Naive thymus-derived CD4-positive, alpha-beta T cell (primary cell): ENCODE measurements around the gene GARS1. TPM values are rescaled to one million over a fixed set of nuclear protein-coding genes. Genes with fewer than 3 reads are reported as not detected.
"Not testable (repeated sequence)": the region's sequence is repeated elsewhere in the genome, so short reads cannot be mapped to it uniquely, and the experiment has no call there.

Experiments
- ATAC-seq: fragments of 150-1000 bp; cut with Tn5 transposase; 2 replicates; pipeline ENCODE4 v1.10.0; 2021; ENCODE audit warnings: mild to moderate bottlenecking, moderate library complexity
- CTCF ChIA-PET: fragments of 350-600 bp; sonication (Branson Sonifier 250); formaldehyde crosslinking; loops from one replicate; lab custom pipeline; 2021; ENCODE audit warnings: antibody characterized with exemption; lab: Charles Lee
- POLR2A ChIA-PET: fragments of 350-600 bp; sonication (Branson Sonifier 250); formaldehyde crosslinking; loops from one replicate; lab custom pipeline; 2021; ENCODE audit warnings: antibody characterized with exemption, inconsistent platforms; lab: Charles Lee
- DNase-seq, 9 donors: peaks; one replicate each; pipeline versions ENCODE4 v3.0.0 to v3.0.0-alpha.2; 2020 to 2022; ENCODE audit warnings: mixed read lengths in 1 of 9
- H3K27ac ChIP-seq: one replicate; pipeline ENCODE4 v1.7.0; 2013; ENCODE audit warnings: mild to moderate bottlenecking, low read depth, low read length, moderate library complexity
- H3K27me3 ChIP-seq, 2 donors: one replicate each; pipeline ENCODE4 v1.7.0; 2013; ENCODE audit warnings: low read length in 2 of 2, mild to moderate bottlenecking in 2 of 2, moderate library complexity in 2 of 2; ENCODE audit not compliant: control insufficient read depth in 2 of 2, insufficient read depth in 2 of 2
- H3K36me3 ChIP-seq, 3 experiments: 1 replicate in 2 of 3; 2 replicates in 1 of 3; pipeline ENCODE4 v1.7.0; 2013; ENCODE audit warnings: low read length in 3 of 3, mild to moderate bottlenecking in 3 of 3, moderate library complexity in 1 of 3; ENCODE audit not compliant: insufficient read depth in 3 of 3, control insufficient read depth in 2 of 3
- H3K4me1 ChIP-seq, 2 donors: one replicate each; pipeline ENCODE4 v1.7.0; 2013; ENCODE audit warnings: low read length in 2 of 2, mild to moderate bottlenecking in 2 of 2, moderate library complexity in 1 of 2; ENCODE audit not compliant: control insufficient read depth in 2 of 2, insufficient read depth in 2 of 2
- H3K4me3 ChIP-seq: 2 replicates; pipeline ENCODE4 v1.7.0; 2013; ENCODE audit warnings: mild to moderate bottlenecking, low read length
- H3K9me3 ChIP-seq, 3 experiments: 1 replicate in 2 of 3; 2 replicates in 1 of 3; pipeline ENCODE4 v1.7.0; 2013; ENCODE audit warnings: low read length in 3 of 3; ENCODE audit not compliant: control insufficient read depth in 2 of 3
- H3K27ac Mint-ChIP-seq, 9 donors: one replicate each; pipeline ENCODE4 v1.8.0; 2020 to 2022; ENCODE audit warnings: mixed read lengths in 9 of 9, mild to moderate bottlenecking in 8 of 9, moderate library complexity in 5 of 9, inconsistent platforms in 2 of 9
- H3K27me3 Mint-ChIP-seq, 5 donors: one replicate each; pipeline ENCODE4 v1.8.0; 2021 to 2022; ENCODE audit warnings: mixed read lengths in 5 of 5, mild to moderate bottlenecking in 1 of 5
- H3K36me3 Mint-ChIP-seq, 5 donors: one replicate each; pipeline ENCODE4 v1.8.0; 2020 to 2022; ENCODE audit warnings: mixed read lengths in 5 of 5, mild to moderate bottlenecking in 3 of 5, inconsistent platforms in 1 of 5
- H3K4me1 Mint-ChIP-seq, 7 donors: one replicate each; pipeline ENCODE4 v1.8.0; 2020 to 2022; ENCODE audit warnings: mixed read lengths in 7 of 7, mild to moderate bottlenecking in 3 of 7, inconsistent platforms in 1 of 7
- H3K4me3 Mint-ChIP-seq, 10 donors: one replicate each; pipeline ENCODE4 v1.8.0; 2020 to 2022; ENCODE audit warnings: mild to moderate bottlenecking in 10 of 10, mixed read lengths in 10 of 10, moderate library complexity in 6 of 10, inconsistent platforms in 2 of 10
- H3K9me3 Mint-ChIP-seq, 11 donors: one replicate each; pipeline ENCODE4 v1.8.0; 2020 to 2022; ENCODE audit warnings: mixed read lengths in 11 of 11, mild to moderate bottlenecking in 4 of 11, inconsistent platforms in 1 of 11, moderate library complexity in 1 of 11
- intact Hi-C, 2 donors: fragments of 100-400 bp; cut with micrococcal nuclease; formaldehyde crosslinking; loops; one replicate each; pipeline ENCODE4 v1.15.1; 2023
- polyA plus RNA-seq, 2 donors: library from polyadenylated mRNA; unstranded; fragments of 300-500 nt; fragmentation: Illumina TruSeq; gene quantifications; one replicate each; pipeline ENCODE4 v1.2.3, GENCODE V29; 2021
- total RNA-seq, 6 experiments: library from RNA in 5 of 6; stranded (reverse) in 5 of 6; gene quantifications; 1 replicate in 5 of 6; 2 replicates in 1 of 6; pipeline ENCODE4 v1.2.3 and lab custom pipeline; 2021 to 2026

GARS1 gene
- total and polyA plus RNA-seq, 7 experiments from 2014 or later = 73.8 to 143 (median 75.9) TPM

- H3K9me3 Mint-ChIP-seq, POLR2A ChIA-PET, CTCF ChIA-PET, H3K27ac Mint-ChIP-seq, H3K4me3 Mint-ChIP-seq, intact Hi-C loops, DNase-seq, H3K4me3 ChIP-seq, H3K36me3 ChIP-seq, H3K27me3 Mint-ChIP-seq, H3K27me3 ChIP-seq, H3K4me1 Mint-ChIP-seq, ATAC-seq, H3K27ac ChIP-seq, H3K9me3 ChIP-seq, H3K4me1 ChIP-seq: not testable (repeated sequence)
- peaks cover 0 to 30% (median 14%) of the 10 kb centered on the region in 5 donors for H3K36me3 Mint-ChIP-seq
Observed at GRCh38 chr7:30642322-30642721, 47.6 kb downstream of the GARS1 start.

- no peaks in the 10 kb centered on the region for H3K27me3 Mint-ChIP-seq
- ChIA-PET POLR2A (no interaction called here), CTCF (interaction anchor here (0.5 to 0.6 kb wide), 2 partner anchors 126 to 292 kb away, joined by 3 to 4 read pairs; no protein-coding TSS in a partner anchor)
- intact Hi-C loops = no loop called here
- no peaks in the 10 kb centered on the region for H3K9me3 Mint-ChIP-seq
- H3K36me3 Mint-ChIP-seq = peaks cover 0 to 34% (median 14%) of the 10 kb centered on the region in 5 donors
- Histone ChIP-seq H3K4me3 (no peak overlapping the region), H3K4me1 (no peaks in the 10 kb centered on the region), H3K36me3 (peaks cover 0 to 9% (median 0%) of the 10 kb centered on the region in 3 experiments), H3K27ac (no peak overlapping the region), H3K9me3 (no peaks in the 10 kb centered on the region), H3K27me3 (no peaks in the 10 kb centered on the region)
- ATAC-seq (no peak), DNase-seq (no peak)
- H3K4me1 Mint-ChIP-seq = no peaks in the 10 kb centered on the region
- H3K4me3 Mint-ChIP-seq = no peak overlapping the region
- H3K27ac Mint-ChIP-seq = no peak overlapping the region
Observed at GRCh38 chr7:30642789-30643188, 48.1 kb downstream of the GARS1 start.

GRCh38 chr7:30644286-30644955 is 49.7 kb downstream of the GARS1 start:
- Mint-ChIP-seq H3K9me3 (peaks cover 0 to 1% (median 0%) of the 10 kb centered on the region in 11 donors), H3K4me3 (no peak overlapping the region), H3K27me3 (no peaks in the 10 kb centered on the region), H3K36me3 (peaks cover 0 to 30% (median 14%) of the 10 kb centered on the region in 5 donors), H3K4me1 (no peaks in the 10 kb centered on the region), H3K27ac (peak overlapping the region in 4 of 9 donors; percentile 28 to 65 (median 56))
- ChIA-PET POLR2A (interaction anchor here (0.6 kb wide), 1 partner anchor 95 kb away, joined by 4 read pairs; no protein-coding TSS in a partner anchor), CTCF (interaction anchor here (0.7 to 1.3 kb wide), 2 partner anchors 129 to 286 kb away, joined by 3 read pairs; no protein-coding TSS in a partner anchor)
- ATAC-seq (no peak), DNase-seq (no peak)
- Histone ChIP-seq H3K9me3 (no peaks in the 10 kb centered on the region), H3K36me3 (peaks cover 0 to 9% (median 0%) of the 10 kb centered on the region in 3 experiments), H3K27me3 (no peaks in the 10 kb centered on the region), H3K27ac (no peak overlapping the region), H3K4me1 (no peaks in the 10 kb centered on the region), H3K4me3 (no peak overlapping the region)
- intact Hi-C loops = no loop called here

- peaks cover 0 to 29% (median 15%) of the 10 kb centered on the region in 5 donors for H3K36me3 Mint-ChIP-seq
- peak overlapping the region in 1 of 9 donors; percentile 51 for H3K27ac Mint-ChIP-seq
- H3K4me3 Mint-ChIP-seq = no peak overlapping the region
- peaks cover 0 to 1% (median 0%) of the 10 kb centered on the region in 11 donors for H3K9me3 Mint-ChIP-seq
- DNase-seq (no peak), ATAC-seq (no peak)
- Histone ChIP-seq H3K36me3 (peaks cover 0 to 9% (median 0%) of the 10 kb centered on the region in 3 experiments), H3K4me1 (no peaks in the 10 kb centered on the region), H3K4me3 (no peak overlapping the region), H3K27me3 (no peaks in the 10 kb centered on the region), H3K27ac (no peak overlapping the region), H3K9me3 (no peaks in the 10 kb centered on the region)
- ChIA-PET CTCF (no interaction called here), POLR2A (no interaction called here)
- H3K4me1 Mint-ChIP-seq = no peaks in the 10 kb centered on the region
- H3K27me3 Mint-ChIP-seq = no peaks in the 10 kb centered on the region
- intact Hi-C loops = no loop called here
Observed at GRCh38 chr7:30645661-30646060, 51.0 kb downstream of the GARS1 start.

DNA sequence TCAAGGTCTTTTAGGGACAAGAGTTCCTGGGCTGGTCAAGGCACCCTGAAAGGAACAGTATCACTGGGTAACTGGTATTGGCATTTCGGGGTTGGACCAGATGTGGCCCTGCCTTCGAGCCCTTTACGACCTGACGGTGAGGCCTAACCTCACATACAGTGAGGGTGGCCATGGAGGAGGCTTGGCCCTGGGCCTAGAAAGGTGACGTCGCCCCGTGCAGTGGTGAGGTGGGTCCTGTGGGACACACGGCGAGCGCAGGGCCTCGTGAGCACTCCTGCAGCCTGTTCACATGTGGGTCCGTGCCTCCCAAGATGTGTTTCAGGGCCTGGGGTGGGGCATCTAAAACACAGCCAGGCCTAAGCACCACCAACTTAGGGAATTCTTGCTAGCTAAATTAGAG is 51.5 kb downstream of the GARS1 start:
- no peaks in the 10 kb centered on the region for H3K9me3 ChIP-seq
- intact Hi-C loops = no loop called here
- H3K27me3 ChIP-seq = no peaks in the 10 kb centered on the region
- no peak overlapping the region for H3K4me3 Mint-ChIP-seq
- no peaks in the 10 kb centered on the region for H3K27me3 Mint-ChIP-seq
- H3K4me3 ChIP-seq = no peak overlapping the region
- DNase-seq (no peak), ATAC-seq (no peak)
- no peaks in the 10 kb centered on the region for H3K4me1 ChIP-seq
- no peak overlapping the region for H3K27ac ChIP-seq
- POLR2A ChIA-PET = no interaction called here
- no peaks in the 10 kb centered on the region for H3K4me1 Mint-ChIP-seq
- peaks cover 0 to 9% (median 0%) of the 10 kb centered on the region in 3 experiments for H3K36me3 ChIP-seq
- peaks cover 0 to 1% (median 0%) of the 10 kb centered on the region in 11 donors for H3K9me3 Mint-ChIP-seq
- H3K27ac Mint-ChIP-seq = peak overlapping the region in 1 of 9 donors; percentile 16
- CTCF ChIA-PET = no interaction called here
- H3K36me3 Mint-ChIP-seq = peaks cover 0 to 29% (median 15%) of the 10 kb centered on the region in 5 donors

- DNase-seq (no peak), ATAC-seq (no peak)
- H3K9me3 Mint-ChIP-seq = peaks cover 0 to 1% (median 0%) of the 10 kb centered on the region in 11 donors
- intact Hi-C loops = no loop called here
- peaks cover 0 to 26% (median 15%) of the 10 kb centered on the region in 5 donors for H3K36me3 Mint-ChIP-seq
- H3K36me3 ChIP-seq = peaks cover 0 to 8% (median 0%) of the 10 kb centered on the region in 3 experiments
- H3K4me3 ChIP-seq = no peak overlapping the region
- H3K4me1 ChIP-seq = no peaks in the 10 kb centered on the region
- H3K27ac ChIP-seq = no peak overlapping the region
- CTCF ChIA-PET = no interaction called here
- H3K9me3 ChIP-seq = no peaks in the 10 kb centered on the region
- H3K4me1 Mint-ChIP-seq = peaks cover 0 to 2% (median 0%) of the 10 kb centered on the region in 7 donors
- no peaks in the 10 kb centered on the region for H3K27me3 ChIP-seq
- no peak overlapping the region for H3K4me3 Mint-ChIP-seq
- peak overlapping the region in 2 of 9 donors; percentile 10 to 15 for H3K27ac Mint-ChIP-seq
- POLR2A ChIA-PET = no interaction called here
- H3K27me3 Mint-ChIP-seq = no peaks in the 10 kb centered on the region
Observed at GRCh38 chr7:30647589-30648364, 53.1 kb downstream of the GARS1 start.
